Measurements from ENCODE around the gene OPTC. TPM values are rescaled to one million over a fixed set of nuclear protein-coding genes. Genes with fewer than 3 reads are reported as not detected.

Gene OPTC
- total RNA-seq, 1 donor = not detected

- Histone ChIP-seq H2AFZ (ENCODE audit: low read length) (peak overlapping the region; percentile 7), H4K20me1 (ENCODE audit: insufficient read depth, low read length) (no peaks in the 10 kb centered on the region), H3K4me3 (ENCODE audit: insufficient read depth, low read length) (no peak overlapping the region), H3K27me3 (ENCODE audit: insufficient read depth, low read length) (peaks cover 2% of the 10 kb centered on the region), H3K36me3 (ENCODE audit: insufficient read depth, low read length) (no peaks in the 10 kb centered on the region), H3K9me3 (ENCODE audit: low read depth, low read length) (no peaks in the 10 kb centered on the region), H3K79me2 (ENCODE audit: insufficient read depth, low read length) (no peaks in the 10 kb centered on the region), H3K4me1 (ENCODE audit: insufficient read depth, low read length) (peaks cover 39% of the 10 kb centered on the region), H3K27ac (ENCODE audit: low read depth, low read length) (no peak overlapping the region), H3K4me2 (ENCODE audit: insufficient read depth, low read length) (no peak overlapping the region)
- no peak for TF ChIP-seq CTCF (IDR thresholded peaks at IDR 0.05; ENCODE audit: extremely low read depth, low read depth, low read length)
- DNase-seq (ENCODE audit: insufficient read length, low spot score, missing footprints) = no peak
These were observed 16.2 kb upstream of the OPTC start for GRCh38 chr1:203477748-203478147.

DNA sequence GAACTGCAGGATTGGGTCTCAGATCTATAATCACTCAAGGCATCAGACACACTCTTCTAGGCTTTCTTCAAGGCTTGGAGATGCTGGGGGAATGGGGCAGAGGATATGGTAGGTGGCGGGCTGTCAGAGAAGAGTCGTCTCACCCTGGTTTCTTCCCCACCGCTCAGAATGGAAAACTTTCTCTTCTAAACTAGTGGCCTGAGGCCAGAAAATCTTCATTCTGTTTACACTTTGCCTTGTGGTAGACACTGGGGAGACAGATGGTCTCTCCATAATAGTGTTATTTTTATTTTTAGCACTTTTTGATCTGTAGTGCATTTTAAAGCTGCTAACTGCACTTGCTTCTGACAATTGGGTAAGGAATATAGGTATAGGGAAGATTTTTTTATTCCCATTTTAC is 15.7 kb upstream of the OPTC start:
- Histone ChIP-seq H3K4me2 (ENCODE audit: insufficient read depth, low read length) (no peak overlapping the region), H3K4me3 (ENCODE audit: insufficient read depth, low read length) (no peak overlapping the region)

GRCh38 chr1:203478986-203479385 is 15.0 kb upstream of the OPTC start:
- Histone ChIP-seq H3K9me3 (ENCODE audit: low read depth, low read length) (no peaks in the 10 kb centered on the region), H3K4me2 (ENCODE audit: insufficient read depth, low read length) (no peak overlapping the region), H3K4me3 (ENCODE audit: insufficient read depth, low read length) (no peak overlapping the region), H3K79me2 (ENCODE audit: insufficient read depth, low read length) (no peaks in the 10 kb centered on the region), H3K36me3 (ENCODE audit: insufficient read depth, low read length) (no peaks in the 10 kb centered on the region), H4K20me1 (ENCODE audit: insufficient read depth, low read length) (no peaks in the 10 kb centered on the region), H2AFZ (ENCODE audit: low read length) (no peak overlapping the region), H3K27ac (ENCODE audit: low read depth, low read length) (no peak overlapping the region), H3K4me1 (ENCODE audit: insufficient read depth, low read length) (peaks cover 39% of the 10 kb centered on the region), H3K27me3 (ENCODE audit: insufficient read depth, low read length) (peaks cover 2% of the 10 kb centered on the region)
- no peak for DNase-seq (ENCODE audit: insufficient read length, low spot score, missing footprints)
- no peak for TF ChIP-seq CTCF (IDR thresholded peaks at IDR 0.05; ENCODE audit: extremely low read depth, low read depth, low read length)

More for the DNA sequence above, 15.7 kb upstream of the OPTC start:
- Histone ChIP-seq H3K27me3 (ENCODE audit: insufficient read depth, low read length) (peaks cover 2% of the 10 kb centered on the region), H3K4me1 (ENCODE audit: insufficient read depth, low read length) (peaks cover 39% of the 10 kb centered on the region), H3K27ac (ENCODE audit: low read depth, low read length) (no peak overlapping the region), H3K36me3 (ENCODE audit: insufficient read depth, low read length) (no peaks in the 10 kb centered on the region), H3K9me3 (ENCODE audit: low read depth, low read length) (no peaks in the 10 kb centered on the region), H2AFZ (ENCODE audit: low read length) (no peak overlapping the region), H3K79me2 (ENCODE audit: insufficient read depth, low read length) (no peaks in the 10 kb centered on the region), H4K20me1 (ENCODE audit: insufficient read depth, low read length) (no peaks in the 10 kb centered on the region)
- DNase-seq (ENCODE audit: insufficient read length, low spot score, missing footprints) = no peak
- TF ChIP-seq CTCF (IDR thresholded peaks at IDR 0.05; ENCODE audit: extremely low read depth, low read depth, low read length) = no peak

DNA sequence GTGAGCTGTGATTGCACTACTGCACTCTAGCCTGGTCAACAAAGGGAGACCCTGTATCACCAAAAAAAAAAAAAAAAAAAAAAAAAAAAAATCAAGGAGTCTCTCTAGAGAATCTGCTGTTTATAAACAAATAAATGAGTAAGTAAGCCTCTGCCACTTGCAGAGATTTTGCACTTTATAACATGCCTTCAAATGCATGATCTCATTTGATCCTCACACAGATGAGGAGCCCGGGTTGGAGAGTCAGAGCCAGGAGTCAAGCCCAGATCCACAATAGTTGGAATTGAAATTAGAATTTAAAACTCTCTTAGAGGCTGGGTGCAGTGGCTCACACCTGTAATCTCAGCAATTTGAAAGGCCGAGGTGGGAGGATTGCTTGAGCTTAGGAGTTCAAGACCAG is 14.3 kb upstream of the OPTC start:
- Histone ChIP-seq H2AFZ (ENCODE audit: low read length) (no peak overlapping the region), H4K20me1 (ENCODE audit: insufficient read depth, low read length) (no peaks in the 10 kb centered on the region), H3K9me3 (ENCODE audit: low read depth, low read length) (no peaks in the 10 kb centered on the region), H3K4me1 (ENCODE audit: insufficient read depth, low read length) (peaks cover 39% of the 10 kb centered on the region), H3K36me3 (ENCODE audit: insufficient read depth, low read length) (no peaks in the 10 kb centered on the region), H3K27me3 (ENCODE audit: insufficient read depth, low read length) (peaks cover 2% of the 10 kb centered on the region), H3K4me2 (ENCODE audit: insufficient read depth, low read length) (peak overlapping the region; percentile 86), H3K4me3 (ENCODE audit: insufficient read depth, low read length) (no peak overlapping the region), H3K27ac (ENCODE audit: low read depth, low read length) (no peak overlapping the region), H3K79me2 (ENCODE audit: insufficient read depth, low read length) (no peaks in the 10 kb centered on the region)
- no peak for DNase-seq (ENCODE audit: insufficient read length, low spot score, missing footprints)
- no peak for TF ChIP-seq CTCF (IDR thresholded peaks at IDR 0.05; ENCODE audit: extremely low read depth, low read depth, low read length)
